HCT116 (cell line): Measurements from ENCODE around the gene ATF7. TPM values are rescaled to one million over a fixed set of nuclear protein-coding genes. Genes with fewer than 3 reads are reported as not detected.

Source experiments
- ATAC-seq: fragments of 200-7000 bp; cut with Tn5 transposase; 2 replicates; pipeline ENCODE4 v1.9.1; 2020; ENCODE audit warnings: mild to moderate bottlenecking, moderate library complexity
- BruUV-seq: library from RNA; stranded (reverse); fragments of 400-500 nt; replicated peaks from 2 replicates; lab custom pipeline; 2021; lab: Mats Ljungman, UMichigan
- CTCF ChIA-PET: fragments of 300-600 bp; sonication (Branson Sonifier 250); formaldehyde crosslinking; loops from one replicate; lab custom pipeline; 2021; ENCODE audit warnings: antibody characterized with exemption; lab: Charles Lee
- POLR2A ChIA-PET: fragments of 300-600, 350-600 bp; sonication (Branson Sonifier 250); formaldehyde crosslinking; loops from one replicate; lab custom pipeline; 2021; ENCODE audit warnings: antibody characterized with exemption; lab: Charles Lee
- RAD21 ChIA-PET, 2 experiments: fragments of 300-600 bp; sonication (Branson Sonifier 250); formaldehyde crosslinking; loops; one replicate each; lab custom pipeline; 2023; ENCODE audit warnings: low total read pairs in 2 of 2; ENCODE audit not compliant: uncharacterized antibody in 2 of 2, unreplicated experiment in 2 of 2, low non-redundant PET in 1 of 2; lab: Charles Lee
- DNase-seq: peaks from one replicate; pipeline ENCODE4 v3.0.0-alpha.2; 2010; ENCODE audit warnings: low read depth, low spot score
- H2AFZ ChIP-seq: fragments of 200-600 bp; shearing (Covaris generic), sonication (generic); 2 replicates; pipeline ENCODE4 v1.6.1; 2017; ENCODE audit warnings: low read depth, mixed run types, mixed read lengths, antibody characterized with exemption, low read length; ENCODE audit not compliant: poor library complexity, severe bottlenecking
- H3K27ac ChIP-seq: 2 replicates; pipeline ENCODE4 v1.5.1; 2012; ENCODE audit warnings: low read depth, low read length
- H3K27me3 ChIP-seq: fragments of 200-600 bp; sonication (generic); 2 replicates; pipeline ENCODE4 v1.6.1; 2016; ENCODE audit warnings: mixed run types, low read length, mixed read lengths; ENCODE audit not compliant: insufficient read depth
- H3K36me3 ChIP-seq, 2 experiments: fragments of 200-500 bp in 1 of 2; fragments of 200-600 bp in 1 of 2; sonication (Bioruptor generic) in 1 of 2; sonication (generic) in 1 of 2; 2 replicates each; pipeline versions ENCODE4 v1.5.1 to v1.6.1; 2014 to 2016; ENCODE audit warnings: low read length in 2 of 2, inconsistent platforms in 1 of 2, mixed read lengths in 1 of 2, mixed run types in 1 of 2; ENCODE audit not compliant: insufficient read depth in 2 of 2, control insufficient read depth in 1 of 2
- H3K4me1 ChIP-seq, 2 experiments: fragments of 200-600 bp in 1 of 2; sonication (generic) in 1 of 2; 2 replicates each; pipeline versions ENCODE4 v1.5.1 to v1.6.1; 2012 to 2017; ENCODE audit warnings: low read length in 2 of 2, inconsistent platforms in 1 of 2, mild to moderate bottlenecking in 1 of 2, mixed read lengths in 1 of 2, mixed run types in 1 of 2, moderate library complexity in 1 of 2; ENCODE audit not compliant: insufficient read depth in 2 of 2, control insufficient read depth in 1 of 2
- H3K4me2 ChIP-seq: fragments of 200-600 bp; sonication (generic); 2 replicates; pipeline ENCODE4 v1.6.1; 2017; ENCODE audit warnings: mixed run types, low read length, mixed read lengths
- H3K4me3 ChIP-seq, 2 experiments: fragments of 200-600 bp in 1 of 2; sonication (generic) in 1 of 2; replicated peaks in 1 of 2; 2 replicates each; pipeline ENCODE4 v1.5.1; 2011 to 2016; ENCODE audit warnings: low read length in 2 of 2, control low read depth in 1 of 2, low read depth in 1 of 2, mild to moderate bottlenecking in 1 of 2, mixed read lengths in 1 of 2, mixed run types in 1 of 2
- H3K79me2 ChIP-seq: fragments of 200-600 bp; sonication (generic); 2 replicates; pipeline ENCODE4 v1.6.1; 2017; ENCODE audit warnings: mild to moderate bottlenecking, mixed run types, low read length, moderate library complexity, mixed read lengths; ENCODE audit not compliant: insufficient read depth
- H3K9ac ChIP-seq: fragments of 200-600 bp; sonication (generic); 2 replicates; pipeline ENCODE4 v1.6.1; 2016; ENCODE audit warnings: low read length, mixed read lengths
- H3K9me2 ChIP-seq: fragments of 200-600 bp; sonication (generic), shearing (Covaris generic); 2 replicates; pipeline ENCODE4 v1.6.1; 2017; ENCODE audit warnings: mixed run types, mild to moderate bottlenecking, moderate library complexity; ENCODE audit not compliant: insufficient read depth
- H3K9me3 ChIP-seq, 2 experiments: fragments of 200-500 bp in 1 of 2; fragments of 200-600 bp in 1 of 2; sonication (Bioruptor generic) in 1 of 2; sonication (generic) in 1 of 2; 2 replicates each; pipeline ENCODE4 v1.6.1; 2014 to 2017; ENCODE audit warnings: low read length in 2 of 2, mixed read lengths in 2 of 2, inconsistent platforms in 1 of 2, low read depth in 1 of 2, mild to moderate bottlenecking in 1 of 2, mixed run types in 1 of 2, moderate library complexity in 1 of 2; ENCODE audit not compliant: control insufficient read depth in 1 of 2, insufficient read depth in 1 of 2
- H4K20me1 ChIP-seq: fragments of 200-600 bp; sonication (generic), shearing (Covaris generic); 2 replicates; pipeline ENCODE4 v1.6.1; 2017; ENCODE audit warnings: mixed run types, mild to moderate bottlenecking, moderate library complexity; ENCODE audit not compliant: insufficient read depth
- ELF1 ChIP-seq: IDR thresholded peaks from 2 replicates; pipeline ENCODE4 v1.6.1; 2012; ENCODE audit warnings: low read depth, borderline replicate concordance
- EZH2 ChIP-seq: fragments of 200-600 bp; sonication (generic); IDR thresholded peaks from 2 replicates; pipeline ENCODE4 v1.6.1; 2017; ENCODE audit warnings: antibody characterized with exemption, mixed run types
- EZH2phosphoT487 ChIP-seq: fragments of 200-600 bp; IDR thresholded peaks from 2 replicates; pipeline ENCODE4 v1.6.1; 2018; ENCODE audit warnings: antibody characterized with exemption, borderline replicate concordance
- MAX ChIP-seq: IDR thresholded peaks from 2 replicates; pipeline ENCODE4 v1.6.1; 2012
- POLR2A ChIP-seq: IDR thresholded peaks from 2 replicates; pipeline ENCODE4 v1.7.0; 2011; ENCODE audit warnings: borderline replicate concordance; ENCODE audit not compliant: insufficient read depth, insufficient read length; ENCODE audit errors: extremely low read depth
- POLR2AphosphoS5 ChIP-seq: IDR thresholded peaks from 2 replicates; pipeline ENCODE4 v1.6.1; 2011; ENCODE audit warnings: mild to moderate bottlenecking, low read depth, low read length, moderate library complexity
- SIN3A ChIP-seq: IDR thresholded peaks from 2 replicates; pipeline ENCODE4 v1.6.1; 2012; ENCODE audit warnings: low read depth
- SP1 ChIP-seq: IDR thresholded peaks from 2 replicates; pipeline ENCODE4 v1.6.1; 2012; ENCODE audit warnings: low read depth
- SRF ChIP-seq: IDR thresholded peaks from 2 replicates; pipeline ENCODE4 v1.6.1; 2012; ENCODE audit warnings: low read depth
- TCF7L2 ChIP-seq: IDR thresholded peaks from 2 replicates; pipeline ENCODE4 v1.7.0; 2011; ENCODE audit warnings: borderline replicate concordance, inconsistent platforms; ENCODE audit not compliant: insufficient read depth, insufficient read length; ENCODE audit errors: extremely low read depth
- YY1 ChIP-seq: IDR thresholded peaks from 2 replicates; pipeline ENCODE4 v1.6.1; 2011; ENCODE audit warnings: low read length, low read depth, moderate library complexity, mild to moderate bottlenecking; ENCODE audit not compliant: insufficient replicate concordance; ENCODE audit errors: extremely low read depth
- ZBTB33 ChIP-seq: IDR thresholded peaks from 2 replicates; pipeline ENCODE4 v1.6.1; 2011; ENCODE audit warnings: mild to moderate bottlenecking, low read length, moderate library complexity; ENCODE audit not compliant: insufficient replicate concordance; ENCODE audit errors: extremely low read depth
- ZNF274 ChIP-seq: fragments of 200-500 bp; sonication (Bioruptor generic); IDR thresholded peaks from 2 replicates; pipeline ENCODE4 v1.6.1; 2014; ENCODE audit warnings: mild to moderate bottlenecking, low read depth, low read length, inconsistent platforms
- intact Hi-C: fragments of 100-400 bp; cut with micrococcal nuclease; formaldehyde crosslinking; loops from 2 replicates; pipeline ENCODE4 v1.10.0; 2022
- total RNA-seq: library from RNA; stranded (reverse); gene quantifications from one replicate; pipeline ENCODE4 v1.2.1, GENCODE V29; 2021; ENCODE audit not compliant: unreplicated experiment
- TF ChIP-seq, protein P1 (sequence below): IDR thresholded peaks from 2 replicates; pipeline ENCODE4 v1.6.1; 2012; ENCODE audit warnings: low read depth
- TF ChIP-seq, protein P2 (sequence below), 3 experiments: fragments of 200-600 bp in 1 of 3; sonication (generic) in 1 of 3; IDR thresholded peaks in 2 of 3; conservative IDR thresholded peaks in 1 of 3; 2 replicates each; pipeline ENCODE4 v1.5.1; 2012 to 2017; ENCODE audit warnings: low read depth in 2 of 3, low read length in 2 of 3, antibody characterized with exemption in 1 of 3, borderline replicate concordance in 1 of 3, control low read depth in 1 of 3, mild to moderate bottlenecking in 1 of 3, mixed read lengths in 1 of 3, mixed run types in 1 of 3, moderate library complexity in 1 of 3; ENCODE audit not compliant: insufficient read depth in 1 of 3
- TF ChIP-seq, protein P3 (sequence below): IDR thresholded peaks from 2 replicates; pipeline ENCODE4 v1.6.1; 2012

The ATF7 gene
- total RNA-seq, 1 experiment from 2014 or later: 24.0 TPM

DNA sequence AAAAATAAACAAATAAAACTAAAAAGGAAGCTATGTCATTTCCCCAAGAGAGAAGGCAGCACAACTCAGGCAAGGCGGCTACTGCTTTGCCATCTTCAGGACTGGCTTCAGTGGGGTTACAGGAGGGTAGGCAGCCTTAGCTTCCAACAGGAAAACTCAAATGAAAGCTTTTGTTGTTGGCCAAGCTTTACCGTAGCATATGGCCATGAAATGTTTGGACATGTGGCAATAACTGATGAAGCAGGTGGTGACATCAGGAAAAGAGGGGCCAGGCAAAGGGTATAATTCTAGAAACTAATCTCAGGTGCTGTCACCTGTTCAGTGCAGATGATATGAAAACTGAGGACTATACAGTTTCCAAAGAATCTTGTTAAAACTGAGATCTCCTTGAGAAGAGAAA lies 96.1 kb downstream of the ATF7 start:
- Histone ChIP-seq H3K36me3 (peaks cover 18 to 22% of the 10 kb centered on the region in 2 experiments), H3K79me2 (no peaks in the 10 kb centered on the region), H3K27ac (no peak overlapping the region), H3K9ac (no peak overlapping the region), H2AFZ (no peak overlapping the region), H3K4me2 (no peak overlapping the region), H3K27me3 (no peaks in the 10 kb centered on the region), H3K9me3 (no peaks in the 10 kb centered on the region), H3K4me1 (peaks cover 0 to 12% of the 10 kb centered on the region in 2 experiments; a peak in 2 of 4 replicates), H3K9me2 (no peaks in the 10 kb centered on the region), H3K4me3 (no peak overlapping the region), H4K20me1 (no peaks in the 10 kb centered on the region)
- intact Hi-C loops: no loop called here
- DNase-seq: no peak
- ChIA-PET POLR2A (interaction anchor here (1.3 kb wide), 1 partner anchor 209 kb away, joined by 3 read pairs; the partner anchor contains the start of gene AAAS), CTCF (no interaction called here), RAD21 (no interaction called here)
- ATAC-seq: no peak
- no TSS peak for BruUV-seq
- TF ChIP-seq ZBTB33 (no peak), ELF1 (no peak), TCF7L2 (no peak), SP1 (no peak), POLR2AphosphoS5 (no peak), SIN3A (no peak), ZNF274 (no peak), SRF (no peak), POLR2A (no peak), EZH2phosphoT487 (no peak), EZH2 (no peak), YY1 (no peak), MAX (no peak)
- TF ChIP-seq, protein P1, sequence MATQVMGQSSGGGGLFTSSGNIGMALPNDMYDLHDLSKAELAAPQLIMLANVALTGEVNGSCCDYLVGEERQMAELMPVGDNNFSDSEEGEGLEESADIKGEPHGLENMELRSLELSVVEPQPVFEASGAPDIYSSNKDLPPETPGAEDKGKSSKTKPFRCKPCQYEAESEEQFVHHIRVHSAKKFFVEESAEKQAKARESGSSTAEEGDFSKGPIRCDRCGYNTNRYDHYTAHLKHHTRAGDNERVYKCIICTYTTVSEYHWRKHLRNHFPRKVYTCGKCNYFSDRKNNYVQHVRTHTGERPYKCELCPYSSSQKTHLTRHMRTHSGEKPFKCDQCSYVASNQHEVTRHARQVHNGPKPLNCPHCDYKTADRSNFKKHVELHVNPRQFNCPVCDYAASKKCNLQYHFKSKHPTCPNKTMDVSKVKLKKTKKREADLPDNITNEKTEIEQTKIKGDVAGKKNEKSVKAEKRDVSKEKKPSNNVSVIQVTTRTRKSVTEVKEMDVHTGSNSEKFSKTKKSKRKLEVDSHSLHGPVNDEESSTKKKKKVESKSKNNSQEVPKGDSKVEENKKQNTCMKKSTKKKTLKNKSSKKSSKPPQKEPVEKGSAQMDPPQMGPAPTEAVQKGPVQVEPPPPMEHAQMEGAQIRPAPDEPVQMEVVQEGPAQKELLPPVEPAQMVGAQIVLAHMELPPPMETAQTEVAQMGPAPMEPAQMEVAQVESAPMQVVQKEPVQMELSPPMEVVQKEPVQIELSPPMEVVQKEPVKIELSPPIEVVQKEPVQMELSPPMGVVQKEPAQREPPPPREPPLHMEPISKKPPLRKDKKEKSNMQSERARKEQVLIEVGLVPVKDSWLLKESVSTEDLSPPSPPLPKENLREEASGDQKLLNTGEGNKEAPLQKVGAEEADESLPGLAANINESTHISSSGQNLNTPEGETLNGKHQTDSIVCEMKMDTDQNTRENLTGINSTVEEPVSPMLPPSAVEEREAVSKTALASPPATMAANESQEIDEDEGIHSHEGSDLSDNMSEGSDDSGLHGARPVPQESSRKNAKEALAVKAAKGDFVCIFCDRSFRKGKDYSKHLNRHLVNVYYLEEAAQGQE: no peak
- TF ChIP-seq, protein P2, sequence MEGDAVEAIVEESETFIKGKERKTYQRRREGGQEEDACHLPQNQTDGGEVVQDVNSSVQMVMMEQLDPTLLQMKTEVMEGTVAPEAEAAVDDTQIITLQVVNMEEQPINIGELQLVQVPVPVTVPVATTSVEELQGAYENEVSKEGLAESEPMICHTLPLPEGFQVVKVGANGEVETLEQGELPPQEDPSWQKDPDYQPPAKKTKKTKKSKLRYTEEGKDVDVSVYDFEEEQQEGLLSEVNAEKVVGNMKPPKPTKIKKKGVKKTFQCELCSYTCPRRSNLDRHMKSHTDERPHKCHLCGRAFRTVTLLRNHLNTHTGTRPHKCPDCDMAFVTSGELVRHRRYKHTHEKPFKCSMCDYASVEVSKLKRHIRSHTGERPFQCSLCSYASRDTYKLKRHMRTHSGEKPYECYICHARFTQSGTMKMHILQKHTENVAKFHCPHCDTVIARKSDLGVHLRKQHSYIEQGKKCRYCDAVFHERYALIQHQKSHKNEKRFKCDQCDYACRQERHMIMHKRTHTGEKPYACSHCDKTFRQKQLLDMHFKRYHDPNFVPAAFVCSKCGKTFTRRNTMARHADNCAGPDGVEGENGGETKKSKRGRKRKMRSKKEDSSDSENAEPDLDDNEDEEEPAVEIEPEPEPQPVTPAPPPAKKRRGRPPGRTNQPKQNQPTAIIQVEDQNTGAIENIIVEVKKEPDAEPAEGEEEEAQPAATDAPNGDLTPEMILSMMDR (IDR thresholded peaks at IDR 0.05 in 2 of 3, conservative IDR thresholded peaks at IDR 0.05 in 1 of 3; ENCODE audit: borderline replicate concordance in 1 of 3, insufficient read depth in 1 of 3, low read depth in 2 of 3, low read length in 2 of 3): no peak
- TF ChIP-seq, protein P3, sequence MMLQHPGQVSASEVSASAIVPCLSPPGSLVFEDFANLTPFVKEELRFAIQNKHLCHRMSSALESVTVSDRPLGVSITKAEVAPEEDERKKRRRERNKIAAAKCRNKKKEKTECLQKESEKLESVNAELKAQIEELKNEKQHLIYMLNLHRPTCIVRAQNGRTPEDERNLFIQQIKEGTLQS: no peak
